Neuronal stem cell (in vitro differentiated cells): Measurements from ENCODE around the gene APBB2.

Source experiments
- DNase-seq: peaks from one replicate; pipeline ENCODE4 v3.0.0-alpha.2; 2013; ENCODE audit warnings: low spot score
- H2AFZ ChIP-seq: one replicate; pipeline ENCODE4 v1.6.1; 2013; ENCODE audit warnings: mild to moderate bottlenecking, low read length, inconsistent platforms
- H2AK5ac ChIP-seq: 2 replicates; pipeline ENCODE4 v1.6.1; 2013; ENCODE audit warnings: low read depth, mild to moderate bottlenecking, inconsistent platforms, low read length, moderate library complexity, mixed read lengths
- H2BK120ac ChIP-seq: 2 replicates; pipeline ENCODE4 v1.6.1; 2013; ENCODE audit warnings: low read depth, mild to moderate bottlenecking, inconsistent platforms, low read length, moderate library complexity, mixed read lengths
- H2BK12ac ChIP-seq: one replicate; pipeline ENCODE4 v1.6.1; 2013; ENCODE audit warnings: low read length, inconsistent platforms
- H2BK15ac ChIP-seq: 2 replicates; pipeline ENCODE4 v1.6.1; 2013; ENCODE audit warnings: mild to moderate bottlenecking, low read length, inconsistent platforms, mixed read lengths
- H2BK5ac ChIP-seq: one replicate; pipeline ENCODE4 v1.6.1; 2013; ENCODE audit warnings: inconsistent platforms, mild to moderate bottlenecking, low read length, moderate library complexity
- H3K14ac ChIP-seq: one replicate; pipeline ENCODE4 v1.6.1; 2013; ENCODE audit warnings: low read length, inconsistent platforms
- H3K18ac ChIP-seq: 2 replicates; pipeline ENCODE4 v1.6.1; 2013; ENCODE audit warnings: low read length, inconsistent platforms
- H3K23ac ChIP-seq: 2 replicates; pipeline ENCODE4 v1.6.1; 2013; ENCODE audit warnings: low read depth, mild to moderate bottlenecking, mixed read lengths, low read length, inconsistent platforms; ENCODE audit not compliant: poor library complexity
- H3K27ac ChIP-seq: replicated peaks from 3 replicates; pipeline ENCODE4 v1.5.1; 2013; ENCODE audit warnings: low read length, inconsistent platforms
- H3K27me3 ChIP-seq, 3 experiments: 2 replicates each; pipeline ENCODE4 v1.6.1; 2013; ENCODE audit warnings: low read length in 3 of 3, mild to moderate bottlenecking in 2 of 3, inconsistent platforms in 1 of 3, low read depth in 1 of 3, mixed read lengths in 1 of 3, moderate library complexity in 1 of 3; ENCODE audit not compliant: control insufficient read depth in 3 of 3, insufficient read depth in 3 of 3
- H3K36me3 ChIP-seq, 2 donors: replicated peaks in 1 of 2; 2 replicates each; pipeline ENCODE4 v1.6.1; 2013; ENCODE audit warnings: low read length in 2 of 2; ENCODE audit not compliant: control insufficient read depth in 2 of 2, insufficient read depth in 2 of 2
- H3K4ac ChIP-seq: 2 replicates; pipeline ENCODE4 v1.6.1; 2013; ENCODE audit warnings: inconsistent platforms, mild to moderate bottlenecking, low read length, moderate library complexity
- H3K4me1 ChIP-seq, 2 donors: 1 replicate in 1 of 2; 2 replicates in 1 of 2; pipeline ENCODE4 v1.6.1; 2013; ENCODE audit warnings: low read length in 2 of 2, low read depth in 1 of 2; ENCODE audit not compliant: control insufficient read depth in 2 of 2, insufficient read depth in 1 of 2
- H3K4me2 ChIP-seq: one replicate; pipeline ENCODE4 v1.6.1; 2013; ENCODE audit warnings: mild to moderate bottlenecking, low read length, inconsistent platforms; ENCODE audit not compliant: insufficient read depth, poor library complexity, severe bottlenecking
- H3K4me3 ChIP-seq, 2 donors: 2 replicates each; pipeline ENCODE4 v1.5.1; 2013; ENCODE audit warnings: low read length in 2 of 2, mild to moderate bottlenecking in 2 of 2, inconsistent platforms in 1 of 2, moderate library complexity in 1 of 2
- H3K79me1 ChIP-seq: one replicate; pipeline ENCODE4 v1.6.1; 2013; ENCODE audit warnings: low read depth, mild to moderate bottlenecking, inconsistent platforms, low read length, moderate library complexity
- H3K9ac ChIP-seq: one replicate; pipeline ENCODE4 v1.6.1; 2013; ENCODE audit warnings: mild to moderate bottlenecking, low read depth, low read length, inconsistent platforms; ENCODE audit not compliant: poor library complexity
- H3K9me3 ChIP-seq, 2 donors: replicated peaks in 1 of 2; 2 replicates each; pipeline versions ENCODE3 to v1.6.1; 2013; ENCODE audit warnings: low read length in 2 of 2, mild to moderate bottlenecking in 2 of 2, inconsistent platforms in 1 of 2, low read depth in 1 of 2, mixed read lengths in 1 of 2, moderate library complexity in 1 of 2; ENCODE audit not compliant: control insufficient read depth in 2 of 2, insufficient read depth in 1 of 2
- H4K8ac ChIP-seq: one replicate; pipeline ENCODE4 v1.6.1; 2013; ENCODE audit warnings: low read depth, mild to moderate bottlenecking, inconsistent platforms, low read length, moderate library complexity
- H4K91ac ChIP-seq: one replicate; pipeline ENCODE4 v1.6.1; 2013; ENCODE audit warnings: low read length, low read depth, mild to moderate bottlenecking, inconsistent platforms; ENCODE audit not compliant: poor library complexity
- WGBS, 2 donors: extraction: QIAGEN DNeasy Blood & Tissue Kit; methylation state at CpG; one replicate each; pipeline ENCODE4 v1.1.7; 2013; ENCODE audit warnings: missing lambda C conversion rate in 2 of 2, mixed read lengths in 1 of 2; ENCODE audit not compliant: insufficient read length in 2 of 2, insufficient replicate concordance in 1 of 2; ENCODE audit errors: extremely low coverage in 2 of 2; 5-methylcytosine and 5-hydroxymethylcytosine counted together

The APBB2 gene

DNA sequence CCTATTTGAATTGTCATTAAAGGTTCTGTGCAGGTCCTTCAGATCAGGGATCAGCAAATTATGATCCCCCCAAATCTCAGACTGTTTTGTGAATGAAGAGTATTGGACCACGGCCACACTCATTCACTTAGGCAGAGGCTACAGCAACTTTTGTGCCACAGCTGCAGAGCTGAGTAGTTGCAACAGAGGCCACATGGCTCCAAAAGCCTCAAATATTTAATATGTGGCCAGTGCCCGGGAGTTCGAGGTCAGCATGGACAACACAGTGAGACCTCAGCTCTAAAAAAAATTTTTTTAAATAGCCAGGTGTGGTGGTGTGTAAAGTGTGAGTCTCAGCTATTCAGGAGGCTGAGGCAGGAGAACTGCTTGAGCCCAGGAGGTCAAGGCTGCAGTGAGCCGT lies 363.8 kb downstream of the APBB2 start:
- H2BK15ac ChIP-seq, result no peak overlapping the region
- no peak for DNase-seq

DNA sequence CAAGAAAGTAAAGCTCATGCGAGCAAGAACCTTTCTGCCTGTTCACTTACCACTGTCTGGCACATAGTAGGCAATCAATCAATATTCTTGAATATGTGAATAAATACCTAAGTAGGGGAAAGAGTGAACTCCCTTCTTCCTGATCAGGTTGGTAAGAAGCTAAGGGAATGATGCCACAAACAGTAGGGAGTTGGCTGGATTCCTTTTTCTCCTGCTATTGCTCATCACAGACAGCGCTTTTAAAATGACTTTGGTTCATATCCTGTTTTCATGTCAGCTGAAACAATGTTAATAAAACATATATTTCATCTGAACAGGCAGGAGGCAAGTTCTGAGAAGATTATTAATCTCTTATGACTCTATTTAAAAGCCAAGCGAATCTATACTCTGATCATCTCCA lies 365.4 kb downstream of the APBB2 start:
- Histone ChIP-seq H3K9ac (no peak overlapping the region), H3K18ac (no peak overlapping the region), H3K9me3 (no peaks in the 10 kb centered on the region), H4K8ac (no peak overlapping the region), H3K27me3 (no peaks in the 10 kb centered on the region), H2BK5ac (no peak overlapping the region), H3K4ac (no peak overlapping the region), H3K79me1 (peaks cover under 1% of the 10 kb centered on the region), H3K4me2 (no peak overlapping the region), H2BK12ac (no peak overlapping the region), H2BK15ac (no peak overlapping the region), H3K4me1 (peaks cover 7 to 13% of the 10 kb centered on the region in 2 donors), H2BK120ac (no peak overlapping the region), H3K4me3 (no peak overlapping the region), H3K36me3 (peaks cover 3 to 11% of the 10 kb centered on the region in 2 donors), H3K23ac (no peak overlapping the region), H3K27ac (no peak overlapping the region), H2AFZ (no peak overlapping the region), H4K91ac (no peak overlapping the region), H3K14ac (no peak overlapping the region), H2AK5ac (no peak overlapping the region)
- no peak for DNase-seq
- WGBS, 2 donors, result no CpG with 5 or more reads among the region's 3 CpGs

More for the DNA sequence above, 363.8 kb downstream of the APBB2 start:
- Histone ChIP-seq H2AFZ (no peak overlapping the region), H2BK12ac (no peak overlapping the region), H3K4me2 (no peak overlapping the region), H2BK120ac (no peak overlapping the region), H4K8ac (no peak overlapping the region), H3K4me3 (no peak overlapping the region), H3K9ac (no peak overlapping the region), H3K18ac (no peak overlapping the region), H3K4me1 (peaks cover 7 to 16% of the 10 kb centered on the region in 2 donors), H3K9me3 (no peaks in the 10 kb centered on the region), H2BK5ac (no peak overlapping the region), H3K79me1 (no peaks in the 10 kb centered on the region), H3K27ac (no peak overlapping the region), H3K4ac (no peak overlapping the region), H4K91ac (no peak overlapping the region), H3K14ac (no peak overlapping the region), H3K27me3 (no peaks in the 10 kb centered on the region), H2AK5ac (no peak overlapping the region), H3K36me3 (peaks cover 6 to 15% of the 10 kb centered on the region in 2 donors), H3K23ac (no peak overlapping the region)
- WGBS, 2 donors, result no CpG with 5 or more reads among the region's 4 CpGs

DNA sequence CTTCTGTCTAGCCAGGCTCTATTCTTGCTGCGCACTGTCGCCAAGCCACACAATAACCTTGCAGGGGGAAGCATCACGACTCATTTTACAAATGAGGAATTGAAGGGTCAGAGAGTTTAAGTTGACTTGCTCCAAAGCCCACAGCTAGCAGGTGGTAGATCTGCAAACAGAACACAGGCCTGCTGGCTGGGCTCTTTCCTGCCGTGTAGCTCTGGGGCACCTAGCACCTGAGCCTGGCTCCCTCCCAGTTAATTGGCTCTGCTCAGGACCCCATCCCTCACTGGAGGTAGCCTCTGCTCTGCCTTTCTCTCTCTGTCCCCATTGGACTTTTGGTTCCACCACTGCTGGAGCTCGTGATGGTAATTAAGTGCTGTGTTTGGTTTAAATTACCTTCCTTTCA lies 366.1 kb downstream of the APBB2 start:
- Histone ChIP-seq H3K18ac (no peak overlapping the region), H2BK120ac (no peak overlapping the region), H3K9ac (no peak overlapping the region), H3K23ac (no peak overlapping the region), H3K9me3 (no peaks in the 10 kb centered on the region), H4K8ac (no peak overlapping the region), H4K91ac (no peak overlapping the region), H2BK15ac (no peak overlapping the region), H3K79me1 (peaks cover 3% of the 10 kb centered on the region), H3K27me3 (no peaks in the 10 kb centered on the region), H3K36me3 (peaks cover 0 to 6% of the 10 kb centered on the region in 2 donors), H3K4me1 (peaks cover 7 to 15% of the 10 kb centered on the region in 2 donors), H2AK5ac (no peak overlapping the region), H3K14ac (no peak overlapping the region), H3K4me2 (no peak overlapping the region), H3K27ac (peak overlapping the region; percentile 14), H3K4me3 (no peak overlapping the region), H3K4ac (no peak overlapping the region), H2AFZ (no peak overlapping the region), H2BK5ac (no peak overlapping the region), H2BK12ac (no peak overlapping the region)
- WGBS, 2 donors, result no CpG with 5 or more reads among the region's 5 CpGs
- DNase-seq, result no peak

DNA sequence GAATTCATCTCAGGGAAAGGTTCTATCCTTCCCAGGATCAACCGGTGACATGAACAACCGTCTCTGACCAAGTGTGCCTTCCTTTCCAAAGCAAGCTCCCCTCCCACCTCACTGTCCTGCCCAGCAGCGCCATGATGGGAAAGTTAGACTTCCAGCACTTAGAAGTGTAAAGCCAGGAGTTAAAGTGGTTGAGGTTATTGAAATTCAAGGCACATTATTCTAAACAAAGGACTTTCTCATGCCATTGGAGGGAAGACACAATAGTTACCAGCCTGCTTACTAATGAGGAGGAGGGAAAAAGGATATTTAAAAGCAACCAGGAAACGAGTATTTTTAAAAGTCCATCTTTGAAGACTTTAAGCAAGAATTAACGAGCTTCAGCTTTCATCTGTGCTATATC lies 367.8 kb downstream of the APBB2 start:
- Histone ChIP-seq H4K91ac (no peak overlapping the region), H3K4me3 (no peak overlapping the region), H3K23ac (no peak overlapping the region), H3K27ac (no peak overlapping the region), H3K9ac (no peak overlapping the region), H4K8ac (no peak overlapping the region), H2AK5ac (no peak overlapping the region), H3K18ac (no peak overlapping the region), H3K36me3 (peaks cover 0 to 4% of the 10 kb centered on the region in 2 donors), H2BK5ac (no peak overlapping the region), H3K14ac (no peak overlapping the region), H3K4ac (no peak overlapping the region), H3K79me1 (peaks cover 3% of the 10 kb centered on the region), H2BK12ac (no peak overlapping the region), H3K9me3 (no peaks in the 10 kb centered on the region), H3K4me1 (peaks cover 7 to 22% of the 10 kb centered on the region in 2 donors), H2BK120ac (no peak overlapping the region), H3K4me2 (no peak overlapping the region), H3K27me3 (no peaks in the 10 kb centered on the region), H2BK15ac (no peak overlapping the region), H2AFZ (peak overlapping the region; percentile 2)
- DNase-seq, result no peak
- WGBS, 2 donors, result no CpG with 5 or more reads among the region's 5 CpGs
